GM12865 (cell line): ENCODE results near the gene CSTA.
"Not testable (repeated sequence)": the region's sequence is repeated elsewhere in the genome, so short reads cannot be mapped to it uniquely, and the experiment has no call there.

ENCODE experiments used
- DNase-seq: peaks from one replicate; pipeline ENCODE4 v3.0.0; 2010; ENCODE audit warnings: low read depth
- H3K4me3 ChIP-seq: 2 replicates; pipeline ENCODE4 v1.5.1; 2011; ENCODE audit warnings: mild to moderate bottlenecking, low read depth, low read length, control low read depth
- CTCF ChIP-seq: IDR thresholded peaks from 2 replicates; pipeline ENCODE4 v1.5.1; 2011; ENCODE audit warnings: low read length, control low read depth, low read depth, inconsistent platforms; ENCODE audit not compliant: insufficient read depth; ENCODE audit errors: missing control alignments

The CSTA gene

GRCh38 chr3:122356402-122356801 lies 31.4 kb downstream of the CSTA start:
- H3K4me3 ChIP-seq, result no peak overlapping the region
- peak; percentile 42 for TF ChIP-seq CTCF
- peak; percentile 58 for DNase-seq

GRCh38 chr3:122357828-122358702 lies 33.0 kb downstream of the CSTA start:
- DNase-seq, result no peak
- no peak for TF ChIP-seq CTCF
- H3K4me3 ChIP-seq, result no peak overlapping the region

- no peak for DNase-seq
- no peak for TF ChIP-seq CTCF
- no peak overlapping the region for H3K4me3 ChIP-seq
Measured at GRCh38 chr3:122358703-122359032, 33.6 kb downstream of the CSTA start.

GRCh38 chr3:122362026-122362425 lies 37.0 kb downstream of the CSTA start:
- H3K4me3 ChIP-seq, result no peak overlapping the region
- TF ChIP-seq CTCF, result no peak
- no peak for DNase-seq

GRCh38 chr3:122364490-122364889 lies 39.4 kb downstream of the CSTA start:
- H3K4me3 ChIP-seq, result no peak overlapping the region
- TF ChIP-seq CTCF, result no peak
- no peak for DNase-seq

- no peak for DNase-seq
- no peak for TF ChIP-seq CTCF
- H3K4me3 ChIP-seq, result no peak overlapping the region
Measured at GRCh38 chr3:122365073-122365472, 40.0 kb downstream of the CSTA start.

- not testable (repeated sequence) for H3K4me3 ChIP-seq
- peak; percentile 39 for DNase-seq
Measured at GRCh38 chr3:122365582-122366378, 40.7 kb downstream of the CSTA start.
